Measurements from ENCODE around the gene ERFL. TPM values are rescaled to one million over a fixed set of nuclear protein-coding genes. Genes with fewer than 3 reads are reported as not detected.

Gene ERFL
- total and polyA plus RNA-seq, 2 donors (not counting 1 experiment from before 2014, with no cell fraction given) = 2.3 to 5.5 TPM

DNA sequence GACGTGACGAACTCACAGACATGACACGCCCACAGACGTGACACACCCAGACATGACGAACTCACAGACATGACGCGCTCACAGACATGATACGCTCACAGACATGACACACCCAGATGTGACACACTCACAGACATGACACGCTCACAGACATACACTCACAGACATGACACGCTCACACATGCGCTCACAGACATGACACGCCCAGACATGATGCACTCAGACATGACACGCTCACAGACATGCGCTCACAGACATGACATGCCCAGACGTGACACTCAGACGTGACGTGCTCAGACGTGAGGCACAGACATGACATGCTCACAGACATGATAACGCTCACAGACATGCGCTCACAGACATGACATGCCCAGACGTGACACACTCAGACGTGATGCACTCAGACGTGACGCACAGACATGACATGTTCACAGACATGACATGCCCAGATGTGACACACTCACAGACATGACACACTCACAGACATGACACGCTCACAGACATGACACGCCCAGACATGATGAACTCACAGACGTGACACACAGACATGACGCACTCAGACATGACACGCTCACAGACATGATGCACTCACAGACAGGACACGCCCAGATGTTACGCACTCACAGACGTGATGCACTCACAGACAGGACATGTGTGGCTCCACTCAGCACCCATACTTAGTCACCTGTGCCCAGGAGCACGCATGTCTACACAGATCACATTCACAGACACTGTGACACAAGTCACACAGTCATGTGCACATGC, 8.1 kb downstream of the ERFL start:
- peaks cover 16% of the 10 kb centered on the region for H3K27me3 Mint-ChIP-seq
- H3K4me2 ChIP-seq (replicated peaks; ENCODE audit: low read depth, low read length, poor library complexity, severe bottlenecking) = no peak overlapping the region
- no peak overlapping the region for H3K4me3 Mint-ChIP-seq
- no peak overlapping the region for H3K27ac Mint-ChIP-seq
- TF ChIP-seq, protein P1, sequence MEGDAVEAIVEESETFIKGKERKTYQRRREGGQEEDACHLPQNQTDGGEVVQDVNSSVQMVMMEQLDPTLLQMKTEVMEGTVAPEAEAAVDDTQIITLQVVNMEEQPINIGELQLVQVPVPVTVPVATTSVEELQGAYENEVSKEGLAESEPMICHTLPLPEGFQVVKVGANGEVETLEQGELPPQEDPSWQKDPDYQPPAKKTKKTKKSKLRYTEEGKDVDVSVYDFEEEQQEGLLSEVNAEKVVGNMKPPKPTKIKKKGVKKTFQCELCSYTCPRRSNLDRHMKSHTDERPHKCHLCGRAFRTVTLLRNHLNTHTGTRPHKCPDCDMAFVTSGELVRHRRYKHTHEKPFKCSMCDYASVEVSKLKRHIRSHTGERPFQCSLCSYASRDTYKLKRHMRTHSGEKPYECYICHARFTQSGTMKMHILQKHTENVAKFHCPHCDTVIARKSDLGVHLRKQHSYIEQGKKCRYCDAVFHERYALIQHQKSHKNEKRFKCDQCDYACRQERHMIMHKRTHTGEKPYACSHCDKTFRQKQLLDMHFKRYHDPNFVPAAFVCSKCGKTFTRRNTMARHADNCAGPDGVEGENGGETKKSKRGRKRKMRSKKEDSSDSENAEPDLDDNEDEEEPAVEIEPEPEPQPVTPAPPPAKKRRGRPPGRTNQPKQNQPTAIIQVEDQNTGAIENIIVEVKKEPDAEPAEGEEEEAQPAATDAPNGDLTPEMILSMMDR (IDR thresholded peaks at IDR 0.05) = no peak
- no peak for TF ChIP-seq EZH2 (IDR thresholded peaks at IDR 0.05; ENCODE audit: borderline replicate concordance, insufficient read depth, low read depth, low read length, poor library complexity, severe bottlenecking)
- ATAC-seq (ENCODE audit: low read depth) (no peak), DNase-seq (peak; percentile 25)
- peaks cover 21% of the 10 kb centered on the region for H3K4me1 Mint-ChIP-seq
- no peak overlapping the region for H3K27ac ChIP-seq (ENCODE audit: low read length in 2 of 2)
- ChIA-PET CTCF (interaction anchor here (1.1 to 2.0 kb wide), 4 partner anchors 21 to 48 kb away, joined by 3 to 7 read pairs (median 4); no protein-coding TSS in a partner anchor), POLR2A (interaction anchor here (1.1 kb wide), 1 partner anchor 9 kb away, joined by 3 read pairs; no protein-coding TSS in a partner anchor)
- peaks cover 0 to 58% (median 41%) of the 10 kb centered on the region in 4 experiments for H3K27me3 ChIP-seq (replicated peaks in 1 of 4; ENCODE audit: control extremely low read depth in 1 of 4, control insufficient read depth in 3 of 4, insufficient read depth in 4 of 4, low read length in 3 of 4)
- peaks cover 0 to 22% (median 0%) of the 10 kb centered on the region in 3 donors for H3K9me3 ChIP-seq (ENCODE audit: control extremely low read depth in 1 of 3, control insufficient read depth in 2 of 3, insufficient read depth in 1 of 3, low read length in 2 of 3)
- intact Hi-C loops (cut with micrococcal nuclease) = no loop called here
- 96% methylated on average over 33 of the region's 33 CpGs for WGBS (ENCODE audit: insufficient coverage)
- peaks cover 10% of the 10 kb centered on the region for H3K79me2 ChIP-seq (ENCODE audit: control insufficient read depth, insufficient read depth, low read length)
- H3K36me3 ChIP-seq (replicated peaks in 1 of 2; ENCODE audit: control extremely low read depth in 1 of 2, control insufficient read depth in 1 of 2, extremely low read depth in 1 of 2, insufficient read depth in 2 of 2, low read length in 1 of 2) = no peaks in the 10 kb centered on the region
- no peak overlapping the region for H3K9ac ChIP-seq (ENCODE audit: low read length)
- no peaks in the 10 kb centered on the region for H3K9me3 Mint-ChIP-seq (ENCODE audit: insufficient read depth)
- H3K4me1 ChIP-seq (ENCODE audit: control insufficient read depth in 2 of 2, insufficient read depth in 2 of 2, low read length in 2 of 2) = peaks cover 53 to 54% of the 10 kb centered on the region in 2 donors
- no peak overlapping the region for H2AFZ ChIP-seq (ENCODE audit: insufficient read depth, low read depth, low read length, poor library complexity, severe bottlenecking)
- H3K4me3 ChIP-seq (ENCODE audit: control extremely low read depth in 1 of 5, extremely low read depth in 1 of 5, insufficient read depth in 1 of 5, low read depth in 2 of 5, low read length in 4 of 5) = no peak overlapping the region
- peaks cover 10% of the 10 kb centered on the region for H4K20me1 ChIP-seq (ENCODE audit: control insufficient read depth, insufficient read depth, low read length, poor library complexity, severe bottlenecking)
